LoVo (cell line): Measurements from ENCODE around the gene EXOC2.

Experiments
- DNase-seq: peaks from one replicate; pipeline ENCODE4 v3.0.0-alpha.2; 2016; ENCODE audit warnings: low spot score

The EXOC2 gene, protein sequence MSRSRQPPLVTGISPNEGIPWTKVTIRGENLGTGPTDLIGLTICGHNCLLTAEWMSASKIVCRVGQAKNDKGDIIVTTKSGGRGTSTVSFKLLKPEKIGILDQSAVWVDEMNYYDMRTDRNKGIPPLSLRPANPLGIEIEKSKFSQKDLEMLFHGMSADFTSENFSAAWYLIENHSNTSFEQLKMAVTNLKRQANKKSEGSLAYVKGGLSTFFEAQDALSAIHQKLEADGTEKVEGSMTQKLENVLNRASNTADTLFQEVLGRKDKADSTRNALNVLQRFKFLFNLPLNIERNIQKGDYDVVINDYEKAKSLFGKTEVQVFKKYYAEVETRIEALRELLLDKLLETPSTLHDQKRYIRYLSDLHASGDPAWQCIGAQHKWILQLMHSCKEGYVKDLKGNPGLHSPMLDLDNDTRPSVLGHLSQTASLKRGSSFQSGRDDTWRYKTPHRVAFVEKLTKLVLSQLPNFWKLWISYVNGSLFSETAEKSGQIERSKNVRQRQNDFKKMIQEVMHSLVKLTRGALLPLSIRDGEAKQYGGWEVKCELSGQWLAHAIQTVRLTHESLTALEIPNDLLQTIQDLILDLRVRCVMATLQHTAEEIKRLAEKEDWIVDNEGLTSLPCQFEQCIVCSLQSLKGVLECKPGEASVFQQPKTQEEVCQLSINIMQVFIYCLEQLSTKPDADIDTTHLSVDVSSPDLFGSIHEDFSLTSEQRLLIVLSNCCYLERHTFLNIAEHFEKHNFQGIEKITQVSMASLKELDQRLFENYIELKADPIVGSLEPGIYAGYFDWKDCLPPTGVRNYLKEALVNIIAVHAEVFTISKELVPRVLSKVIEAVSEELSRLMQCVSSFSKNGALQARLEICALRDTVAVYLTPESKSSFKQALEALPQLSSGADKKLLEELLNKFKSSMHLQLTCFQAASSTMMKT

GRCh38 chr6:692858-693722 is at the start of gene EXOC2:
EXOC2 (minus strand) TSS chr6:693139; CDS start chr6:637818, 55,321 bp downstream.
- peak; percentile 85 for DNase-seq

DNA sequence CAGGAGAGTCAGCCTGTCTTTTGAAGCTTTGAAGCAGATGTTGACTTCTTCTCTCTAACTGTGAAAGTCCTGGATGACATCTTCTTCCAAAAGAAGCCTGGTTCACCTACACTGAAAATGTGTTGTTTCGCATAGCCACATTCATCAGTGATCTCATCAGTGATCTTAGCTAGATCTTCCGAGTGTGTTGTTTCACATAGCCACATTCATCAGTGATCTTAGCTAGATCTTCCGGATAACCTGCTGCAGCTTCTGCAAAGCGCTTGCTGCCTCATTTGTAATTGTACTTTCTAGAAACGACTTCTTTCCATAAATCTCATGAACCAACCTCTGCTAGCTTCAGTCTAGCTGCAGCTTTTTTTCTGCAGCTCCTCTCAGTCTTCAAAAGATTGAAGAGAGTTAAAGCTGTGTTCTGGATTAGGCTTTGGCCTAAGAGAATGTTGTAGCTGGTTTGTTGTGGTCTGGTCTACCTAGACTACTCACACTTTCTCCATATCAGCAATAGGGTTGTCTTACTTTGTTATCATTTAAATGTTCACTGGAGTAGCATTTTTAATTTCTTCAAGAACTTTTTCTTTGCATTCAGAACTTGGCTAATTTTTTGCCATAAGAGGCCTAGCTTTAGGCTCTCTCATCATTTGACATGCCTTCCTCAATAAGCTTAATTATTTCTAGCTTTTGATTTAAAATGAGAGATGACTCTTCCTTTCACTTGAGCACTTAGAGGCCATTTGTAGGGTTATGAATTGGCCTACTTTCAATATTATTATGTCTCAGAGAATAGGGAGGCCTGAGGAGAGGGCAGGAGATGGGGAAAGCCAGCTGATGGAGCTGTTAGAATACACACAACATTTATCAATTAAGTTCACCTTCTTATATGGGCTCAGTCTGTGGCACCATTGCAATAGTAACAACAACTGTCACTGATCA is 48.7 kb upstream of the EXOC2 start:
- DNase-seq: no peak

DNA sequence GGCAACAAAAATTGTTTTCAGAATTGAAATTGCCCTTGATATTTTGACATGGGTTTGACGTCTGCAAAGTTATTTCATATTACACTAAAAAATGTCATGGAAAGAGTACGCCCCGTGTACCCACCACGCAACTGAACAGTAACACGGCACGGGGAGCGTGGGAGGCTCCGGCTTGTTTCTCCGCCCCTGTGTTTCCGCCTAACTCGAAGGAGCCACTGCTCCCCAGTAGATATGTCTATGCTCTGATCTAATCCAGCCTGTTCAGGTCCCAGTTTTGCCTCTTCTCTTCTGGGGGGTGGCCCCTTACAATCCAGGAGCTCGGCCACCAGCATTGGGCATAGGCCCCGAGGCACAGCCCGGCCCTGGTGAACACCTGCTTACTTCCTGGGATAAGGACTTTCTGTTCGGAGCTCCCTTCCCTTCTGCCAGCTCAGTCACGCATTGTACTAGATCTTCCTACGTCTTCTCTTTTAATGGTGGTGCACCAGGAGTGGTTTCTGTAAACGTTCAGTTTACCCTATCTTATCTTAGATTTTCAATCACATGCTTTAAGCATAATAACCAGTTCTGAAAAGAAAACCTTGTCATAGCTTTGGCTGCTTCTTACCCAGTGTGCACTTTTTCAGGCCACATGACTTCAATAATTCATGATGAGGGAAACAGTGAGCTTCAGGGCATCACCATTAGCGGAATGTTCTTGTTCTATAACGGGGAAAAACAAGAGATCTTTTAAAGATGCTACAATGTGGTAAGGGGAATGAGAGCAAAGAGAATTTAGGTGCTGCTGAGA is 43.9 kb upstream of the EXOC2 start:
- DNase-seq: no peak

- no peak for DNase-seq
These were observed 40.7 kb upstream of the EXOC2 start for GRCh38 chr6:733431-734219.

DNA sequence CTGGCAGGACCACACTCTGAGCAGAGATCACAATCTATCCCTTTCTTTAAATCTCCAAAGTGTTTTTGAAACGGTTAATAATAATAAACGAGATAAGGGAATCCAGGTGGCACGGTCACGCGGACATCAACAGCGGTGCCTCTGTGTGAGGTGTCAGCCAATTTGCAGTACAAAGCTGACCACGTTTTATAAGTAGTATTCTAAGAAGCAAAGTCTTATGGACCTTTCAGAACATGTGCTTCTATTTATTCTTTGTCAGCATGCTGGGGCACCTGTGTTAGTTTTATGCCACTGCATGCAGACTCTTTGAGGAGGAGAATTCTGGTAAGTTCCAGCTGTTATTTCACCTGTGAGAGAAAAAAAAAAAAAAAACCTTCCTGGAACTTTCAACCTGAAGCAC is 39.0 kb upstream of the EXOC2 start:
- DNase-seq: no peak

- DNase-seq: no peak
These were observed 36.8 kb upstream of the EXOC2 start for GRCh38 chr6:729606-730320.

DNA sequence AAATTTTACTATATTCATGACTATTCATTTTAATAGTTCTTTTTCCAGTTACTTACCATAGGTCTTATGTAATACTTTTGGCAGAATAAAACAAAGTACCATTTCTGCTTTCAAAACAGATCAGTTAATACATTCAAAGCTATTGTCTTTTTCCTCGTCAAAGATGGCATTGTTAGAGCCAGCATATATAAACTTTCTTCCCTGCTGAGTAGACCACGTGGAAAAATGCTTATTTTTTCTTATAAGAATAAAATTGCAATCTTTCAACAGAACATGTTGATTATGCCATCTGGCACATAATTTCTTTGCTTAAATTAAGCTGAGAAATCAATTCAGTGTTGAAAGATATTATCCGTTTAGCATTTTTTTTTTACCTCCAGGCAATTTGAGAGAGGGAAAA is 34.9 kb upstream of the EXOC2 start:
- DNase-seq: no peak

- DNase-seq: no peak
These were observed 30.6 kb upstream of the EXOC2 start for GRCh38 chr6:723540-723939.

- DNase-seq: no peak
These were observed 29.7 kb upstream of the EXOC2 start for GRCh38 chr6:722608-723007.

GRCh38 chr6:722077-722524 is 29.2 kb upstream of the EXOC2 start:
- DNase-seq: peak; percentile 80

DNA sequence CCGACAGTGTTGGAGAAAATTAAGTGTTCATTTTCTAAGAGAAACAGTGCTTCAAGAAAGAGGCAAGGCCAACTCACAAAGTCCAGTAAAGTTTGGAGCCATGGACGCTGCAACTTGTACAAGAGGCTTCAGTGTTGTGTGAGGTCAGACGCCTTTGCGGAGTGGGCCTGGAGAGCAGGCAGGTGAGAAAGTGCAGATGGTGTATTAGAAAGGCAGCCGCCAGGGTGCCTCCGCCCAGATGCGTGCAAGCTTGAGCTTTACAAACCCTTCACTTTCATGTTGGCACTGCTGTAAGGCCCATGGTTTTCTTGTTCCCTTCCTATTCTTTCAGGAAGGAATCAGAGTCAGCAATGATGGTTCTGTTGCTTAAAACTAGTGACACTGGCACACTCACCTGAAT is 25.4 kb upstream of the EXOC2 start:
- DNase-seq: no peak

DNA sequence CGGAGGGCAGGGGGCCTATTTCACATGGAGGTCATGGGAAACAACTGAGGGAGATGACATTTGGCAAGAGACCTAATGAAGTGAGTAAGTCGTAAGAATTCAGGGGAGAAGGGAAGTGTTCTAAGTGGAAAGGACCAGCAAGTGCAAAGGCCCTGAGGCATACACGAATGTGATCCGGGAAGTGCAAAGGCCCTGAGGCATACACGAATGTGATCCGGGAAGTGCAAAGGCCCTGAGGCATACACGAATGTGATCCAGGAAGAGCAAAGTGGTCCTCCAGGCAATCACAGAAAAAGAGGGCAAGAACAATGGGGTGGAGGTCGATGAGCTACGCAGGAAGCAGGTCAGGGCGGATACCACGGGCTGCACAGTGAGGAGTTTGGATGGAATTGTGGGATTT is 24.2 kb upstream of the EXOC2 start:
- DNase-seq: no peak

DNA sequence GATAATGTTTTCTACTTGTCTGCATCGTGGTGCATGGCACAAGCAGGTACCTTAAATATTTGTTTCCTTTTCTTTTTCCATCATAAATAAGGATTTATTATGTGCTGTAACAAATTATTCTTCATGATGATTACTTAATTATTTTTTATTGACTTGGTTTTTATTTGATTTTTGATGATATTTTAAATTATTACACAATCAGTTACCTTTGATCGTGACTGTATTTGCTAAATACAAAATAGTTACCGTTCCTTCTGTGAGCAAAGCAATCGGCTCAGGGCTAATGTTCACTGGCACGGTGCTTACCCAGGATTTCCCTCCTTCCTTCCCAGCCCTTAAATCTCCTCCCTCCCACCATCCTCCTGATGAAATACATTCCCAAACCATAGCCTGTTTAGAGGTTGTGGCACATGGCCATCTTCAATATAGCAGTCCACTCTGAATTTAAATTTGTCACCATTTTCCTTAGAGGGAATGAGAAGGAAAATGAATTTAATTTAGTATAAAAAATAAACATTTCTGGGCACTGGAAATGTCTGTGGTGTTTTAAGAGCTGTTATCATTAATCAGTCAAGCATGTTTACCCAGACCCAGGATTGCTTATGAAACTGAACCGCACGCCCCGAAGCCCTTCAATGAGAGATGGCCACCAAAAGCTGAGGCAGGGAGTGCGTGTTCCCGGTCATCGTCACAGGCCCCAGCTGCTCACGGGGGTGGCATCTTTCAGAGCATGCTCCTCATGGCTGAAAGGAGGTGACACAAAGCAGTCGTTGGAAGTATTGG is 23.0 kb upstream of the EXOC2 start:
- no peak for DNase-seq

DNA sequence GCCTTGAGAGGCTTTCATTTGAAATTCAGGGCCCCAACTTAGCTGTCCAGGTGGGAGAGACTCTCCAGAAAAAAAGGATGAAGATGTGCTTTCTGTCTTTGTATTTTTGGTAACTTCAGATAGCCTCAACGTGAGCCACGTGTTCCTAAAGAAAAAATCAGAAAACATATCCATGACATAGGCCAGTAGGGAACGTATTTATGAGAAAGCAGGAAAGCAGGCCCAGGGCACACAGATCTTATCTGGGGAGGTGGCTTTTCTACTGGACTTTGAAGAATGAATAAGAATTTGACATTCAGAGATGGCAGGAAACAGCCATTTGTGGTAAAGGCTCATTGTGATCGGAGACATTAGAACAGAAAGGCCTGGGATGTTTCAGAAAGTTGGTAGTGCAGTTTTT is 21.2 kb upstream of the EXOC2 start:
- DNase-seq: no peak

DNA sequence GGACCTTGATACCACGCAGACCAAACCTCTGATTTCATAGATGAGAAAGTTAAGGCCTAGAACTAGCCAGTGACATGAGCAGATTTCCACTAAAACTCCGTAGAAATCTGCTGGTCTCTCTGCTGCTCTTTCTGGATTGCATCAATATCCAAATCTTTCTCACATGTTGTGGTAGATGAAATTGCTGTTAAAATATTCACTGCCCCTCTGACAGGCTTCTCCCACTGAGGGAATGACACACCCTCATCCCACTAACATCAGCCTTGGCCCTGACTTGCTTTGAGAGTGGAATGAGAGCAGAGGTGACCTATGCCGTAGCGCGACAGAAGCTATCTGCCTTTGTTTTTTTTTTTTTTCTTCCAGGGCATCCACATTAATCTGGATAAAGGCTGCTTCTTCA is 20.4 kb upstream of the EXOC2 start:
- no peak for DNase-seq

DNA sequence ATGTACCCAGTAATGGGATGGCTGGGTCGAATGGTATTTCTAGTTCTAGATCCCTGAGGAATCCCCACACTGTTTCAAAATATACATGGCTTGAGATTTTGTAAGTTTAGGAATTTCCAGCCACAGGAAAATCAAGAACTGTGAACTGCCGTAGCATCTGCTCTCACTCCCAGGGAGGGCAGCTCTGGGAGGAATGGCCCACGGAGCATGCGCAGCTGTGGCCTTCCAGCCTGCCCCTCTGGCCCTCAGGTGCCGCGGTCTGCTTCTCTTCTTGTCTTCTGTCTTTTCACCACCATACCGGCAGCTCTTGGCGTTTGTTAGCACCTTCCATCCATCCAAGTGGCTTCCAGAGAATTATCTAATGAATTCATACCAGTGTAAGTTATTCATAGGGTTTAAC is 19.9 kb upstream of the EXOC2 start:
- DNase-seq: no peak

GRCh38 chr6:711925-712324 is 19.0 kb upstream of the EXOC2 start:
- DNase-seq: no peak
